ENCODE data around the gene SH3D19.

- no peak for TF ChIP-seq CTCF (conservative IDR thresholded peaks at IDR 0.05)
- no peak for TF ChIP-seq ZFX (IDR thresholded peaks at IDR 0.05)
These were observed 83.1 kb downstream of the SH3D19 start for GRCh38 chr4:151242305-151242704.
